ENCODE data around the gene KLHDC4.
"Not testable (repeated sequence)": the region's sequence is repeated elsewhere in the genome, so short reads cannot be mapped to it uniquely, and the experiment has no call there.

KLHDC4 gene

DNA sequence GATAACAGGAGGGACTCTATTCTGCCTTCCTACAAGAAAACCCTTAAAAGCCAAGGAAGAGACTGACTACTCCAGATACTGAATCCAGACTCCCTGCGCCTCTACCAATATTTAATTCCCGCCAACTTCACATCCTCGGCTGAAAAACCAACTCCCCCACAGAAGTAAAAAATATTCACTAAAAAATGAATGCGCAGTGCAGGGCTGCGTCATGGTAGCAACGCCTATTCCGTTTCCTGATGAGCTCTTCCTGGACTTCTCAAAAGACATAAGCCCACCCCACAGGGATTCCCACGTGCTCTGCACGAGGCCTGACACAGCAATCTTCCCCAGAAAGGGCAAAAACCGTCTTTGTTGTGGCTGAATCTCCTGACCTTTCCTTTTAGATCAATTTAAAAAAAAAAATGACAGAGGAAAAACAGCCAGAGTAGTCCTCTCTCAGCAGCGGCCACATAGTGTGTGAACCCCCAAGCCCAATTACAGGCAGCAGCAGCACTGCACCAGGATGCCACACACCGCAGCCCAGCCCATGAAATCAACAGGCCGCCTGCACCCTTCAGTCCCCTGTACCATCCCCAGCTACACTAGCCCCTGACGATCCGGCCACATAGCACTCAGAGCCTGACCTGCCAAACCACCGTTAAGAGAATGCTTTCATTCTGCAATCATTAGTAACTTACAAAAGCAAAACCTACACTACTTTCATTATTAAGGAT lies 23.9 kb downstream of the KLHDC4 start:
- DNase-seq, result no peak

DNA sequence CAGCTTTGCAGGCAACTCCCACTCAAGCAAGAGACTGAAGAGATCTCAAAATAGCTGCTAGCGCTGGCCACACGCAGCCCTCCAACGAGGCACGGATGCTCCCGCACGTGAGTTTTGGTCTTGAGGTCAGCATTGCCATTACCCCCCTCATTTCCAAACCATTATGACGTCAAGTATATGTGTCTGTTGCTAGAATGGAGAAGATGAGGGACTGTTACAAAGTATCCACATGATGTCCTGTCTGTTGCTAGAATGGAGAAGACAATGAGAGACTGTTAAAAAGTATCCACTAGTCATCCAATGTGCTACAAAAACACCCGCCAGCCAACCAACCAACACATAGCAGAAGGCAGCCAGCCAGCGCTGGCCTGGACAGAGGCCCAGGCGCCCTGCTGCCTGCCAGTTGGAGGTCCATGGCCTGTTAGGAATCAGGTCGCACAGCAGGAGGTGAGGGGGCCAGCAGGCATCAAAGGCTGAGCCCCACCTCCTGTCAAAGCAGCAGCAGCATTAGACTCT lies 24.8 kb downstream of the KLHDC4 start:
- peak; percentile 21 for DNase-seq

DNA sequence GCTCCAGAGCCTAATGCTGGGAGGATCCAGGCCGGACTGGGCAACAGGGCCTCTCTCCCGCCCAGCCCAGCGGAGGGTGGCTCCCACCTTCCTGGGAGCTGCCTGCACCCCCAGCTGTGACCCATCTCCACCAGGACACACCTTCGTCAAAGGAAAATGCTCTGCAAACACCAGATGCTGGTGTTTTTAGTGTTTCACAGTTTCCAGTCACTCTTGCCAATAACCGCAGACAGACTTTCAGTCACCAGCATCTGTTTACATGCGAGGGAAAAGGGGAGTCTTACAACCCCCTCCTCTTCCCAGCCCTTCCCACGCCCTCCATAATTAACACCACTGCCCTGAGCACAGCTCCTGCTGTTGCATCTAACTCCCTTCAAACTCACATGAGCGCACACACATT lies 25.3 kb downstream of the KLHDC4 start:
- DNase-seq, result no peak

DNA sequence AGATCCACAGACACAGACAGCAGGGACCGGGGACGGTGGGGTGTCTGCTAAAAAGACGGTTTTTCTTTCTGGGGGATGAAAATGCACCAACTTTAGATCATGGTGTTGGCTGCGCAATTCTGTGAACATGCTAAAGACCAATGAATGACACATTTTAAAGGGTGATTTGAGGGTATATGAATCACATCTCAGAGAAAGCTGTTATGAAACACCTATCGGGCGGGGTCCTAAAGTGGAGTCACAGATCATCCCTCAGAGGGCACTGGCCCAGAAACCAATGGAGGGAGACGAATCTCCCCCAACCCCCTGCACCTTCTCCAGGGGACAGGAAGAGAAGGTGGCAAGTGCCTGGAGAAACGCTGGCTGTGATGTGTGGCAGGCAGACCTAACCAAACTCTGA lies 26.0 kb downstream of the KLHDC4 start:
- DNase-seq, result no peak

DNA sequence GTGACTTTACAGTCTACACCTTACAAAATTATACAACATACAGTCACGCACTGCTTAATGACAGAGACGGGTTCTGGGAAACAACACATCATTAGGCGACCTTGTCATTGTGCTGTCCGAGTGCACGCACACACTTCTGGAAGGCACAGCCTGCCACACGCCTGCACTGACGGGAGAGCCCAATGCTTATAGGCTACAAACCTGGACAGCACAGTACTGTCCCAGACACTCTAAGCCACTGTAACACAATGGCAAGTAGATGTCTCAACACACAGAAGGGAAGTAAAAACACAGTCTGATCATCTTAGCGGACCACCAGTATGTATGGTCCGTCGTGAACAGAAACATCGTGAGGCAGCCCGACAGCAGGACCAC lies 29.8 kb downstream of the KLHDC4 start:
- no peak for DNase-seq

DNA sequence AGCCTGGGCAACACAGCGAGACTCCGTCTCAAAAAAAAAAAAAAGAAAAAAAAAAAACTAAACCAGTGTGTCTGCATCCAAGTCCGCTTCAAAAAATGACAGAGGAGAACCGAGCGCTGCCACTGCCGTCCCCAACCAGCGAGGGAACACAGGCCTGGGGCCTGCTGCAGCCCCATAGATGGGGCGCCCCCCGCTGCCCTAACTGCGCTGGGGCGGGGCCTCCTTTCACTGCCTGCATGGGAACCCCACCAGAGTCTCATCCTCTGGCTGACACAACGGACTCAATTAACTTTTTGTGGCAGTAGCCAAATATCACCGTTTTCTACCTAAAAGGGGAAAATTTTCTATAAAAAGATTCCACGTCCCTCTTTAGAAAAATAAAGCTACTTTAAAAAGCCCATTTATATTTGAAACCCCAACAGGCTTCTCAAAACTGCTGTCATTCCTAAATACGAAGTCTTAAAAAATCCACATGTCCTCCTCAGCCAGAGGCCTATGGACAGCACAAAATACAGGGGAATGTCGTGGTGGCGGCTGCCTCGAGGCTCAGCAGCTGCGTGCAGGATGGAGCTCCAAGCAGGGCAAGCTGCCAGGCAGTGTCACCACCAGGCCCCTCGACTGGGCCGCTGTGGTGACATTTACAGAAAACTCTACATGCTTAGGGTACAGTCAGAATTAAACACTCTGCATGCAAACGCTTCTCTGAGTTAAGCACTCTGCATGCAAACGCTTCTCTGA lies 30.3 kb downstream of the KLHDC4 start:
- DNase-seq, result no peak

DNA sequence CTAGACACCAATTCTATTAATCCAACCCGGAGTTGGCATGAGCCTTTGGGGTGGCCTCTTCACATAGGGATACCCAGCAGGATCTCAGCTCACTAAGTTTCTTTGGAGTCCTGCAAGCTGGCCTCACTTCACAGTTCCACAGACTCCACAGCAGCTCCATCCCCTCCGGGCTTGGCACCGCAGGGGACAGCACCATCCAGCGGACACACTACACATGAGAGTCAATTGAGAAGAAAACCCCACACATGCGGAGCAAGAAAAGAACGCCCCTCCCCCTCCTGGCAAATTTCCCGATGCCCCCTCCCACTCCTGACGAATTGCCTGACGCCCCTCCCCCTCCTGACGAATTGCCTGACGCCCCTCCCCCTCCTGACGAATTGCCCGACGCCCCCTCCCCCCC lies 31.1 kb downstream of the KLHDC4 start:
- DNase-seq, result no peak

DNA sequence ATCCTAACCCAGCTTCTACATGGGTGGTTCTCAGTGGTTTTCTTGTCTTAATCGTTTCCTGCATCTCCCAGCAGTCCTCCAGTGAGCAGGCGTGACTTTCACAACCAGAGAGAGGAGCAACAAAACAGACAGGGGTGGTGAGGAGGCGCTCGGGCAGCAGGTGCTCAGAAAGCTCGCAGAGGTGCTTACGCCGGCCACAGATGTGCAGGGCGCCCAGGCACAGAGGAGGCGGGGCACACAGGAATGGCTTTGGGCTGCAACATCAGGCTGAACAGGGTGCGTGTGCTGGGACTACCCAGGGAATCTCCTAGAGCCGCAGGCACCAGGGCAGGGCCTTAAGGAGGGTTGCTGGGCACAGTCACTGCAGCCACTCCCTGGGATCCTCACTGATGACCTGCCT lies 32.6 kb downstream of the KLHDC4 start:
- no peak for DNase-seq

DNA sequence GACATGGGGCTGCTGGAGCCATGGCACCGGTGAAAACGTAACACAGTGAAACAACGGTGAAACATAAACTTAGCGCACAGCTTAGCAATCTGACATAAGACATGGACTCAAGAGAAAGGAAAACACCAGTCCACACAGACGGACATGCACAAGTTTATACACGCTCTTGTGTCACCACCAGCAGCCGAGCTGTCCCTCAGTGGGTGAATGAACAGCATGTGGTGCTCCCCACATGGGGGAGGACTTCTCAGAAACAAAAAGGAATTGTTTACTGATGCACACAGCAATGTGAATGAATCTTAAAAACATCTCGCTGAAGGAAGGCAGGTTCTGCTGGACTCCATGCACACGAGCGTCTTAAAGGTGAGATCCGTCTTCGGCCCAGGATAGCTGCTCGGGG lies 34.2 kb downstream of the KLHDC4 start:
- no peak for DNase-seq

DNA sequence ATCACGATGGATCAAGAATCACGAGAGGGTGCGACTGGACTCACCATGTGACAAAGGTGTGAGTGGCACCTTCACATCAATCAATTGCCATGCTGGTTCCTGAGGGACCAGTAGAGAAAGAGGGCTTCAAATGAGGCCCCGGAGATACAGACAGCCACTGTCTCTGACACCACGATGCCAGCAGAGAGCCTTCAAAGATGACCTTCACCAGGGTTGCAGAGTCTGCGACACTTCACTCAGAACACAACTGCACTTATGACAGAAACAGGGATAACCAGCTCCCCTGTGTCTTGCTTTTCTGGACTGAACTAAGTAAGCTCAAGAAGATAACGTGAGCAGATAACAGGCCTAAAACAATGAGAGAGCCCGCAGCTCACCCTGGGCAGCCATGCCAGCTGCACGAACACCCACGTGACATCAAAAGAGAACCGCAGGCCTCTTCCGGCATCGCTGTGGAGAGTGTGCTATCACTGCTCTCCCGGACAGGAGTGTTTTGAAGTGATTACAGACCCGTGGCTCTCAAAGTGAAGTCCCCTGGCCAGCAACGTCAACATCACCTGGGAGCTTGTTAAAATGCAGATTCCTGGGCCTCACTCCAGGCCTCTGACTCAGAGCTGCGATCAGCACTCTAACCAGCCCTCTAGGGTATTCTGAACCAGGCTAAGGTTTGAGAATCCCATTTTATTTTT lies 36.4 kb downstream of the KLHDC4 start:
- no peak for DNase-seq

DNA sequence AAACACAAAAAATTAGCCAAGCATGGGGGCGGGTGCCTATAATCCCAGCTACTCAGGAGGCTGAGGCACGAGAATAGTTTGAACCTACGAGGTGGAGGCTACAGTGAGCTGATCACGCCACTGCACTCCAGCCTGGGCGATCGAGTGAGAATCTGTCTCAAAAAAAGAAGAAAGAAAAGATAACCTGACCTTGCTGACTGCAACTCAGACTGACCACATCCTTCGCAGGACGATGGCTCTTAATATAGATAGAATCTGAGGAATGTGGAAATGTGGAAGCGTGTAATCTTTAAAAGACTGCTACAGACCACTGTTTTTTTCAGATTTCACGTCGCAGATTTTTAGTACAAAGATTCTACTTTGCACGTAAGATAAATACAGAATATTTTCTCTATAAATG lies 37.8 kb downstream of the KLHDC4 start:
- no peak for DNase-seq

DNA sequence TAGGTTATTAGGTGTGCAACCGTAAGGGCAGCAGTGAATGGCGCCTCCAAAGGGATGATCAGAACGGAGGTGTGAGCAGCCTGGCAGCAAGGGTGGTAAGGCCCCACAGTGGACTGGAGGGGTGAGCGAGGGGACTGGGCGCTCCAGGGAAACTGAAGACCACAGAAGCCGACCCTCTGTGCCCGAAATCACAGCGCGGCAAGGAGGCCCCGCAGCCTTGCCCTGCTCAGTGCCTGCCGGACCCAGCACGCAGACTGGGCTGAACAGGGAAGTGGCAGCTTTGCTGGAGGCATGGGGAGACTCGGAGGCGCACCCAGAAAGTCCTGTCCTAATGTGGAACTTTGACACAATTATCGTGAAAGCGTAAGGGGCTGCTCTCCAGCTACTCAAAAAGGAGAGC lies 38.4 kb downstream of the KLHDC4 start:
- no peak for DNase-seq

DNA sequence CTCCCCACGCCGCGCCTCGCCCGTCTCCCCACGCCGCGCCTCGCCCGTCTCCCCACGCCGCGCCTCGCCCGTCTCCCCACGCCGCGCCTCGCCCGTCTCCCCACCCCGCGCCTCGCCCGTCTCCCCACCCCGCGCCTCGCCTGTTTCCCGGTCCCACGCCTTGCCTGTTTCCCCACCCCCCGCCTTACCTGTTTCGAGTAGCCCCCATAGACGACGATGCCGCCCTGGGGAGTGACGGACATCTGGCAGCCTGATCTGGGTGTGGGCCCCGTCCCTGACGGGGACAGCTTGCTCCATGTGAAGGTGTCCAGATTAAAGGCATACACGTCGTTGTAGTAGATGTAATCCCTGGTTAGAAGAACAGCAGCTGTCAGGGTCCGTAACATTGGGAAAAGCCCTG lies 39.2 kb downstream of the KLHDC4 start:
- DNase-seq, result not testable (repeated sequence)

DNA sequence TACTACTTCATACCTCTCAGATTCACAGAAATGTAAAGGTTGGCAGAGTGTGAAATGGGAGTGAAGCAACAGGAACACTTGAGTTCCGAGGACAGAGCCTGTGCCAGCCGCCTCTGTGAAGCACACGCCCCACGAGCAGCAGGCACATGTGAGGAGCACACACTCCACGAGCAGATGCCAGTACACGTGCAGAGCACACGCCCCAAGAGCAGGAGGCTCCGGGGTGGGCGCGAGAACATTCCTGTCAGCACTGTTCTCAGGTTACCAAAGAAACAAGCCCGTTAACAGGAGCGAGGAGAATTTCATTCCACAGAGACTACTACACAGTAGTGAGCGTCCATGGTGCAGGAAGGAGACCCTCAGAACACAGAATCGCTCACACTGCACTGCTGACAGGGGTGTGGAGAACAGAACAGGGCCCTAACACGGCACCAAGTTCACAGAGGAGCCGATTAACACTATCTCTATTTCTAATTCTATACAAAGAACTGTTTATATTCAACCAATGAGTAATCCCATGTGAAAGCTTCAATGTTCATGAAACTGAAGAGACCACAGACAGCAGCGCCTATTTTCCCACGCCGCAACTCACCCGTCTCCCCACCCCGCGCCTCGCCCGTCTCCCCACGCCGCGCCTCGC lies 40.1 kb downstream of the KLHDC4 start:
- DNase-seq, result no peak

DNA sequence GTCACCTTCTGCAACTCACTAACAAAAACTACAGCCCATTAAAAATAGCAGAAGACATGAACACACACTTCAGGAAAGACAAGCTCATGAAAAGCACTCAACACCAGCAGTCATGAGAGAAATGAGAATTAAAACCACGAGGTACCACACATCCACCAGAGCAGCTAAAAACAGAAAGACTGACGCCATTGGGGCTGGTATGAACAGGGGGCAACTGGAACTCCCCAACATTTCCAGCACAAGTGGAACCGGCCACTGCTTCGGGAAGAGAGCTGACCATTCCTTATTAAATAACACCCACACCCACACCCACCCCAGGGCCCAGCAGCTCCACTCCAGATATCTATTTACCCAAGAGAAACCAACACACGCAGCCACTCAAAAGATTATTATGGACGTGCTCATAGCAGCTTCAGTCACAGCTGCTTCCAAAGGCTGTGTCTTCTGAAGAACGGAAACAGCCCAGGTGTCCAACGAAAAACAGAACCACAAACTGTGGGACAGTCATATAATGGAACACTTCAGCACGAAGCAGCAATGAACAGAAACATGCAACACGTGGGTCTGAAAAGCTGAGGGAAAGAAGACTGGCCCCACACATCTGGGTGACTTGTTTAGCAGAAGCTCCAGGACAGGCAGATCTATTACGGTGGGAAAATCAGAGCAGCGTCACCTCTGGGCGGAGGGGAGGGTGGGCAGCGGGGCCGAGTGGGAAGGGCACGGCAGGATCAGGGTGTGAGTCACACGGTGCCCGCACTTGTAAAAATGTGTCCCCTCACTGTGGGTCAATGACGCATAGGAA lies 41.1 kb downstream of the KLHDC4 start:
- DNase-seq, result no peak

DNA sequence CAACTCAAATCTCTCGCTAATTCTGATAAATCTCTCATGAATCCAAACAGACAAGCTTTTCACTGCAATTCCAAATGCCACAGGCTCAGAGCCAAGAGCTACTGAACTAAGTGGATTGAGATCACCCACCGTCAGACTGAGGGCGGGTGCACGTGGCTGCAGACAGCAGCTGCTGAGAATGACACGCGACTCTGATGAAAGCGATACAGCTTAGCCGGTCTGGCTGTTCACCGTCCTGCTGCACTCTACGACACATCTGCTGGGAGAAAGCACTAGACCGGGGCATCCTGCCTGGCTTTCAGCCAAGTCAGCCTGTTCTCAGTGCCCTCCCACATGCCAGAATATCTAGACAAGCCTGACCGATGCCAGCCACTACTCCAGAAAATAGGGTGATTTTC lies 42.6 kb downstream of the KLHDC4 start:
- peak; percentile 75 for DNase-seq

DNA sequence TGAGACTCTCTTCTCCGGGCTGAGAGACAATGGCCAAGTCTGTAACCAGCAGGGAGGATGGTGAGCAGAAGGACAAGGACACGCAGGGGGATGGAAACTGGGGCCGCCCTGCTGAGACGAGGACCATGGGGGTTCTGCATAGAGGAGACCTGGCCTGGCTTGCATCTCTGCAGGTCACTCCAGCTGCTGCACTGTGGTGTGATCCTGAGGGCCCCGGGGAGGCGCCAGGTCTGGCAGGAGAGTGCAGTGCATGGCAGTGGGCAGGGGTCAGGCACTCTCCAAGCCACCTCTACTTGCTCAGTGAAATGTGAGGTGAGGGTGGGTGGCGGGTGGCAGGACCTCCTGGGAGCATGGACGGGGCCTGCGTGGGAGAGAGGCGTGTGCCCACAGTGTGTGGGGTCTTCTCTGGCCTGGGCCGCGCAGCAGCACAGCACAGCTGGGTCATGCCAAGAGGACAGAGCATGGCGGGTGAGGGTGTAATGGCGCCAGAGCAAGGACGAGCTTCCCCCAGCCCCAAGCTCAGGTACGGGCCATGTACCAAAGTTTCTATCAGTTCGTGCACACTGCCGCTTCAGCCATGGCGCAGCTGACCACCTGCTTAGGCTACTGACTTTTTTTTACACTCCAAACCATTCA lies 43.1 kb downstream of the KLHDC4 start:
- no peak for DNase-seq

DNA sequence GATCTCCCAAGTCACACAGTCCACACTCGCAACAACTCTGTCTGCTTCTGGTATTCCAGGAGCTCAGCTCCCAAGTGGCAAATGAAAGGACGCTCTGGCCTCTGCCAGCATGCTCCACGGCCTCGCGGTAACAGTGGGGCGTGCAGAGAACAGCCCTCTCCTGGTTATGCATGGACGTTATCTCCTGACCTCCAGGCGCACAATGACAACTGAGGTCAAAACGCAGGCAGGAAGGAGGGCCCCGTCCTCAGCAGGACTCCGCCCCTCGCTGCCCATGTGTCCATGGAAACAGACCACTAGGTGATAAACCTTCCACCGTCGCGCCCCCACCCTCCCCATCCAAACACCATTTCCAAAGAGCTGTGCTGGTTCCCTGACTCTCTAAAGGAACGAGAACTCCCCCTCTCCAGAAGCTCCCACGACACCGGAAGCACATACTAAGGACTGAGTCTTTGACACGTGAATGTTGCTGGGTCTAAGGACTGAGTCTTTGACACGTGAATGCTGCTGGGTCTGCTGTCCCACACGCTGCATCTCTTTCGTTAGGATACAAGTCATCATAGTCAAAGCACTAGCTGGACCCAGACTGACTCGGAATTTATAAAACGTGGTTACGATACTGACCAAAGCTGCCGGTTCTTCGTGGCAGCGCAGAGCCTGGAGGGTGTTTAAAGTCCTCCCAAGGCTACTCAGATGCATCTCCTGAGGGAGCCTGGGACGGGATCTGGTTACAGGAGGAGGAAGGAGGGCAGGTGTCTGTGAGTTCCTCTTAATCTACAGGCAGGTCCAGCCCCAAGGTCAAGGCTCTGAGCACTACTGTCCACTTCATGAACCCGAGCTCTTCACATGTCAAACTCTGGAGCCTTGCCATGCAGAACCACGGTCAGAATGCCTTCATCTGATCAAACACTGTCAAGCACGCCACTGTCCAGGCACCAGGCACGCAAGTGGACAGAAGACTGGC lies 43.9 kb downstream of the KLHDC4 start:
- no peak for DNase-seq

DNA sequence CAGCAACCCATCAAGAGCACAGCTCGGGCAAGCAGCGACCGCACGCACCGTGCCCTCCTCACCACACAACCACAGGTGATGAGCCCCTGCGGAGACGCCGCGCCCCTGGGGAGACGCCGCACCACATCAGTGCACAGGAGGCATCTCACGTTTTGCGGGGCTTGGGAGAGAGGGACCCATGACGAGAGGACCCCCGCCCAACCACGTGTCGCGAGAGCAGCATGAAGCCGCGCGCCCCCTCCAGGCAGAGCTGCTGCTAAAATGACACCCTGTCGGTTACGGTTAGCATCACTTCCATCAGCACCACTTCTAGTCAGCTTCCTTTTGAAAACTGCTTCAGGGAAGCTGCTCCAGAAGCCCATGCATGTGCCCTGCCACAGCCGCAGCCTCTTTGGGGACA lies 45.3 kb downstream of the KLHDC4 start:
- DNase-seq, result peak; percentile 76

DNA sequence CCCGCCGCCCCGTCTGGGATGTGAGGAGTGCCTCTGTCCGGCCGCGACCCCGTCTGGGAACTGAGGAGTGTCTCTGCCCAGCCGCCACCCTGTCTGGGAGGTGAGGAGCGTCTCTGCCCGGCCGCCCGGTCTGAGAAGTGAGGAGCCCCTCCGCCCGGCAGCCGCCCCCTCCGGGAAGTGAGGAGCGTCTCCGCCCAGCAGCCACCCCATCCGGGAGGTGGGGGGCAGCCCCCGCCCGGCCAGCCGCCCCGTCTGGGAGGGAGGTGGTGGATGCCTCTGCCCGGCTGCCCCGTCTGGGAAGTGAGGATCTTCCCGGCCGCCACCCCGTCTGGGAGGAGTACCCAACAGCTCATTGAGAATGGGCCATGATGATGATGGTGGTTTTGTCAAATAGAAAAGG lies 47.0 kb downstream of the KLHDC4 start:
- DNase-seq, result not testable (repeated sequence)

DNA sequence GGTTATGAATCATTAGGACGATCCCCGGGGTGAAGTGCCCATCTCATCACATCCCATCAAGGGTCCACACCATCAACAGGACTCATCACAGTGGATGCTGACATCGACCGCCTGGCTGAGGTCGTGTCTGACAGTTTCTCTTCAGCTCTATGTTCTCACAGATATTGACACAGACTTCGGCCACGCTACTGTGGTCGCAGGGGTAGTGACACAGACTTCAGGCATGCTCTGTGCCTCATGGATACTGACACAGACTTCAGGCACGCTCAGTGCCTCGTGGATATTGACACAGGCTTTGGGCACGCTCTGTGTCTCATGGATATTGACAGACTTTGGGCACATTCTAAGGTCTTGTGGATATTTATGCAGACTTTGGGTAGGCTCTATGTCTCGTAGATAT lies 50.1 kb downstream of the KLHDC4 start:
- DNase-seq, result no peak

All from retina (tissue), 1 donor.